ENCODE measurements around the gene VARS1. TPM values are rescaled to one million over a fixed set of nuclear protein-coding genes. Genes with fewer than 3 reads are reported as not detected.
"Not testable (repeated sequence)": the region's sequence is repeated elsewhere in the genome, so short reads cannot be mapped to it uniquely, and the experiment has no call there.

The VARS1 gene
- total RNA-seq = 10 to 100 TPM; 19.2 to 35.4 (median 26.2) TPM

GRCh38 chr6:31795616-31796298 is at the start of gene VARS1:
TSS of gene VARS1 (minus strand) at chr6:31795752. CDS start at chr6:31795217, 535 bp downstream.
- no peaks in the 10 kb centered on the region for H3K4me1 ChIP-seq
- peak within 1 kb of the TSS; percentile 97 to 99 for H3K27ac ChIP-seq
- H3K9me3 ChIP-seq = no peaks in the 10 kb centered on the region
- intact Hi-C loops (cut with DNase I; ENCODE audit: low total_unique reads) = no loop called here
- TF ChIP-seq POLR2AphosphoS5 (IDR thresholded peaks at IDR 0.05) (peak in 2 of 3 donors; percentile 35 to 45), CTCF (IDR thresholded peaks at IDR 0.05) (peak; percentile 68 to 97 (median 83)), POLR2A (IDR thresholded peaks at IDR 0.05) (no peak)
- DNase-seq (ENCODE audit: low spot score in 2 of 2) = peak; percentile 89 to 92
- no peaks in the 10 kb centered on the region for H3K27me3 ChIP-seq
- H3K4me3 ChIP-seq = peak within 1 kb of the TSS; percentile 74 to 88 (median 75)
- no peaks in the 10 kb centered on the region for H3K36me3 ChIP-seq

- TF ChIP-seq POLR2AphosphoS5 (IDR thresholded peaks at IDR 0.05) (no peak), CTCF (IDR thresholded peaks at IDR 0.05) (no peak), POLR2A (IDR thresholded peaks at IDR 0.05) (no peak)
- H3K4me1 ChIP-seq = no peaks in the 10 kb centered on the region
- no peaks in the 10 kb centered on the region for H3K27me3 ChIP-seq
- H3K36me3 ChIP-seq = no peaks in the 10 kb centered on the region
- H3K9me3 ChIP-seq = no peaks in the 10 kb centered on the region
- no peak overlapping the region for H3K4me3 ChIP-seq
- no peak for DNase-seq (ENCODE audit: low spot score in 2 of 2)
- no peak overlapping the region for H3K27ac ChIP-seq
- intact Hi-C loops (cut with DNase I; ENCODE audit: low total_unique reads) = no loop called here
These were observed 49.0 kb upstream of the VARS1 start for GRCh38 chr6:31844507-31844906.

GRCh38 chr6:31842053-31842452 is 46.5 kb upstream of the VARS1 start:
- H3K27me3 ChIP-seq = no peaks in the 10 kb centered on the region
- no peak overlapping the region for H3K4me3 ChIP-seq
- intact Hi-C loops (cut with DNase I; ENCODE audit: low total_unique reads) = no loop called here
- no peak overlapping the region for H3K27ac ChIP-seq
- TF ChIP-seq CTCF (IDR thresholded peaks at IDR 0.05) (no peak), POLR2A (IDR thresholded peaks at IDR 0.05) (no peak), POLR2AphosphoS5 (IDR thresholded peaks at IDR 0.05) (no peak)
- H3K36me3 ChIP-seq = no peaks in the 10 kb centered on the region
- H3K9me3 ChIP-seq = no peaks in the 10 kb centered on the region
- peaks cover 0 to 8% of the 10 kb centered on the region in 2 donors for H3K4me1 ChIP-seq
- no peak for DNase-seq (ENCODE audit: low spot score in 2 of 2)

GRCh38 chr6:31839779-31840126 is 44.2 kb upstream of the VARS1 start:
- not testable (repeated sequence) for H3K36me3 ChIP-seq; H3K4me3 ChIP-seq; H3K27ac ChIP-seq; H3K27me3 ChIP-seq; H3K9me3 ChIP-seq; DNase-seq (ENCODE audit: low spot score in 2 of 2)
- peaks cover 0 to 19% of the 10 kb centered on the region in 2 donors for H3K4me1 ChIP-seq
- intact Hi-C loops (cut with DNase I; ENCODE audit: low total_unique reads) = loop anchor here (5.0 to 10.0 kb wide), 2 partner anchors 157 to 185 kb away; partner anchors contain the start of genes APOM, BAG6 and LY6G5C

GRCh38 chr6:31838968-31839367 is 43.4 kb upstream of the VARS1 start:
- intact Hi-C loops (cut with DNase I; ENCODE audit: low total_unique reads) = loop anchor here (5.0 to 10.0 kb wide), 2 partner anchors 157 to 184 kb away; partner anchors contain the start of genes APOM, BAG6 and LY6G5C
- no peak overlapping the region for H3K27ac ChIP-seq
- TF ChIP-seq POLR2AphosphoS5 (IDR thresholded peaks at IDR 0.05) (no peak), POLR2A (IDR thresholded peaks at IDR 0.05) (no peak), CTCF (IDR thresholded peaks at IDR 0.05) (no peak)
- peaks cover 1 to 19% of the 10 kb centered on the region in 2 donors for H3K4me1 ChIP-seq
- no peaks in the 10 kb centered on the region for H3K27me3 ChIP-seq
- DNase-seq (ENCODE audit: low spot score in 2 of 2) = no peak
- H3K36me3 ChIP-seq = no peaks in the 10 kb centered on the region
- no peak overlapping the region for H3K4me3 ChIP-seq
- H3K9me3 ChIP-seq = no peaks in the 10 kb centered on the region

GRCh38 chr6:31838114-31838553 is 42.6 kb upstream of the VARS1 start:
- Histone ChIP-seq H3K4me3 (peak overlapping the region in 1 of 3 donors; percentile 78), H3K27ac (peak overlapping the region in 1 of 2 donors; percentile 74), H3K4me1 (peaks cover 3 to 19% of the 10 kb centered on the region in 2 donors)
- not testable (repeated sequence) for H3K9me3 ChIP-seq; DNase-seq (ENCODE audit: low spot score in 2 of 2); H3K27me3 ChIP-seq; H3K36me3 ChIP-seq
- intact Hi-C loops (cut with DNase I; ENCODE audit: low total_unique reads) = loop anchor here (5.0 to 10.0 kb wide), 2 partner anchors 156 to 183 kb away; partner anchors contain the start of genes APOM, BAG6 and LY6G5C
